Prostate gland (tissue), 2 donors: ENCODE measurements around the gene TRIM15.

Source experiments
- POLR2A ChIP-seq: fragments of 450-650 bp; IDR thresholded peaks from one replicate; pipeline ENCODE4 v1.6.1; 2016; ENCODE audit warnings: antibody characterized with exemption, mild to moderate bottlenecking
- POLR2AphosphoS5 ChIP-seq: sonication (generic); formaldehyde crosslinking; IDR thresholded peaks from one replicate; pipeline ENCODE4 v1.6.1; 2017; ENCODE audit warnings: antibody characterized with exemption
- TF ChIP-seq, protein P1 (sequence below), 4 experiments: fragments of 200-600 bp in 2 of 4; fragments of 450-650 bp in 2 of 4; sonication (generic) in 2 of 4; IDR thresholded peaks; 1 replicate in 3 of 4; 2 replicates in 1 of 4; pipeline ENCODE4 v1.5.1; 2016 to 2019; ENCODE audit warnings: antibody characterized with exemption in 4 of 4, mild to moderate bottlenecking in 2 of 4, moderate library complexity in 2 of 4

GRCh38 chr6:30151580-30151979 is 11.8 kb upstream of the TRIM15 start:
- TF ChIP-seq, protein P1, sequence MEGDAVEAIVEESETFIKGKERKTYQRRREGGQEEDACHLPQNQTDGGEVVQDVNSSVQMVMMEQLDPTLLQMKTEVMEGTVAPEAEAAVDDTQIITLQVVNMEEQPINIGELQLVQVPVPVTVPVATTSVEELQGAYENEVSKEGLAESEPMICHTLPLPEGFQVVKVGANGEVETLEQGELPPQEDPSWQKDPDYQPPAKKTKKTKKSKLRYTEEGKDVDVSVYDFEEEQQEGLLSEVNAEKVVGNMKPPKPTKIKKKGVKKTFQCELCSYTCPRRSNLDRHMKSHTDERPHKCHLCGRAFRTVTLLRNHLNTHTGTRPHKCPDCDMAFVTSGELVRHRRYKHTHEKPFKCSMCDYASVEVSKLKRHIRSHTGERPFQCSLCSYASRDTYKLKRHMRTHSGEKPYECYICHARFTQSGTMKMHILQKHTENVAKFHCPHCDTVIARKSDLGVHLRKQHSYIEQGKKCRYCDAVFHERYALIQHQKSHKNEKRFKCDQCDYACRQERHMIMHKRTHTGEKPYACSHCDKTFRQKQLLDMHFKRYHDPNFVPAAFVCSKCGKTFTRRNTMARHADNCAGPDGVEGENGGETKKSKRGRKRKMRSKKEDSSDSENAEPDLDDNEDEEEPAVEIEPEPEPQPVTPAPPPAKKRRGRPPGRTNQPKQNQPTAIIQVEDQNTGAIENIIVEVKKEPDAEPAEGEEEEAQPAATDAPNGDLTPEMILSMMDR (IDR thresholded peaks at IDR 0.05), result no peak
- no peak for TF ChIP-seq POLR2A
- TF ChIP-seq POLR2AphosphoS5, result no peak
